H1 (cell line): ENCODE results near the gene MYADM. TPM values are rescaled to one million over a fixed set of nuclear protein-coding genes. Genes with fewer than 3 reads are reported as not detected.

ENCODE experiments used
- CHD7 ChIP-seq: fragments of 300-600 bp; sonication (generic); IDR thresholded peaks from 2 replicates; pipeline ENCODE4 v1.7.1; 2012; ENCODE audit warnings: low read length, moderate library complexity, mild to moderate bottlenecking, inconsistent platforms; ENCODE audit not compliant: insufficient replicate concordance
- MAFK ChIP-seq: IDR thresholded peaks from 2 replicates; pipeline ENCODE4 v1.6.1; 2012; ENCODE audit warnings: low read depth, mild to moderate bottlenecking, improper control_type of control experiment, low read length
- POU5F1 ChIP-seq: IDR thresholded peaks from 2 replicates; pipeline ENCODE4 v1.6.1; 2011; ENCODE audit warnings: low read depth, mild to moderate bottlenecking, low read length, moderate library complexity
- polyA plus RNA-seq, 7 experiments: library from polyadenylated mRNA; depleted of rRNA in 3 of 7; stranded (reverse) in 5 of 7; unstranded in 2 of 7; fragments of >200 nt in 5 of 7; fragments of 200-250 nt in 2 of 7; gene quantifications; 1 replicate in 5 of 7; 2 replicates in 1 of 7; 4 replicates in 1 of 7; pipeline versions ENCODE4 v1.2.1 to v1.2.3, GENCODE V29; 2011 to 2013; ENCODE audit warnings: missing spikeins in 2 of 7, mixed read lengths in 2 of 7
- total RNA-seq: library from RNA; stranded (reverse); fragmentation: NEBNext Ultra II Directional; extraction: Animal tissue kit (Norgen Biotek cat#: 25700); gene quantifications from 2 replicates; pipeline ENCODE4 v1.2.1, GENCODE V29; 2021

MYADM gene
- total and polyA plus RNA-seq, 2 of the 8 experiments (the other 6 are each of a cell fraction or from before 2014, with no cell fraction given), result 70.1 to 74.2 TPM

- TF ChIP-seq CHD7 (no peak), MAFK (no peak), POU5F1 (no peak)
Measured at GRCh38 chr19:53898636-53899341, 31.1 kb downstream of the MYADM start (continued).
